KBM-7 (cell line): ENCODE measurements around the gene AP1B1.

Source experiments
- DNase-seq: peaks from one replicate; pipeline ENCODE4 v3.0.0-alpha.2; 2015
- in situ Hi-C: fragments of 300-500 bp; cut with MboI; formaldehyde crosslinking; loops from 2 replicates; pipeline ENCODE4 v1.14.3; 2020; ENCODE audit warnings: low sequenced_read_pairs, low pct_unique_long_range_greater_than_20kb, mixed read lengths

The AP1B1 gene

DNA sequence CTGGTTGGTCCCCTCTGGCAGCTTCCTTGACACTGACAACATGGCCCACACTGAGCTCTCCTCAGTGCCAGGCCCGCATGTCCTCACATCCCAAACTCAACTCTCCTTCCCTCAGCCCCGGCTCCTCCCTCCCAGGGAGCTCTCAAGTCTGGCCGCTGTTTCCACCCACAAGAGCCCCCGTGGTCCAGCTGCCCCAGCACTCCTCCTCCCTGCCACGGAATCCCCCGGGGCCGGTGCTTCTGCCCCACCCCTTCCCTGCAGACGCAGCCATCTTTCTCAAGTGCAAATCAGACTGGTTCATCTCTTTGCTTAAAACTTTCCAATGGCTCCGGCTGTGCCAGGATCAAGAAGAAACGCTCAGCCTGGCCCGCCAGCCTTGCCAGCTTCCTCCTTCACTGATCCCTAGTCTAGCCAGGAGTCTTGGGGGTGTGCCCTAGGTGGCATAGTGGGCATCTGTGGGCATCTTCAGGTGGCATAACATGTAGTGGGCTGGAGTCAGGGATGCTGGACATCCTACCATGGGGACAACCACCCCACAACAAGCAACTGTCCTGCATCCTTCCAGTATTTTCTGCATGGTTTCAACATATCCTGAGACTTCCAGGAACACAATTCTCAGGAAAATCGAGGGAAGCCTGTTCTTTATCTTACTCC is 50.6 kb downstream of the AP1B1 start:
- no peak for DNase-seq
- in situ Hi-C loops: no loop called here

DNA sequence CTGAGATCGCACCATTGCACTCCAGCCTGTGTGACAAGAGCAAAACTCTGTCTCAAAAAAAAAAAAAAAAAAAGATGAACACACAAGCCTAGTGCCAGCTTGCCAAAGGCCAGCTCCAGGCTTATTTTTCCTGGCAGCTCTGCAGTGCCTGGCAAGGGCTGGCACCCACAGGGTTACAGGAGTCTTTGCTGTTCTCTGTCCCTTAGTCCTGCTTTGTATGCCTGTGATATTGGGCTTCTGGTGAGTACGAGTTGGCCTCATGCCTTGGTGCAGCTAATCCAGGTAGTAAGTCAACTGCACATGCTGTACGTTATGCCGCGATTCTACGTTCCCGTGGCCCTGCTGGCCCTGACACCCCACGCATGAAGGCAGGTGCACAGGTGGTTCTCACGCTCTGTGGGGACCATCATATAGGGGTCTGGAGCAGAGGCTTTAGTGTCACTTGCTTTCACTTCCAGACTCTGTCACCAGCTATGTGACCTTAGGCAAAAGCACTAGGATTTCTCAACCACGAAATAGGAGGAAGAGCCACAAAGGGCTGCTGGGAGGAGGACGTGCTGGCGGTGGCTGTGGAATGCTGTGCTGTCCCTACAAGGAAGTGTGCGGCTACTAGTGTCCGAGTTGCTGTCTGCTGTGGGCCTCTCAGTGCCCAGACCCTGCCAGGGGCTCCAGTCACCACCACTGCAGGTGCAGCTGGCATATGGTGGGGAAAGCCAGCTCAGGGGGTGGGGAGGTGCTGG is 51.4 kb downstream of the AP1B1 start:
- no peak for DNase-seq
- in situ Hi-C loops: no loop called here

DNA sequence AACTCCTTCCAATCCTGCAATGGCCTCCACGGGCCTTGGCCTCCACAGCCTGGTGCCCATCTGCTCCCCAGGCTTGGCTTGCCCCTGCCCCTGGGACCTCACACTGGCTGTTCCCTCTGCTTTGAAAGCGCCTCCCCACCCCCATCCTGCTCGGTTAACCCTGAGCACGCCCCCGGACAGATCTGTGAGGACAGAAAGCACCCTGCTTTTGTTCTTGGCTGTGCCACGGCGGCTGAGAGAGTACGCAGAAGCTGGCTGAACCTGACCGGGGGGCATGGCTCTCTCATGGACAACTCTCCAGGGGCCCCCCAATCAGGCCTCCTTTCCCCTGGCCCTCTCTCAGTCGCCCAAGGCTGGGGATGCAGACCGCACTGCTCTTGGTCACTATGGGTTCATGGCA is 52.7 kb downstream of the AP1B1 start:
- DNase-seq: no peak
- in situ Hi-C loops: no loop called here

DNA sequence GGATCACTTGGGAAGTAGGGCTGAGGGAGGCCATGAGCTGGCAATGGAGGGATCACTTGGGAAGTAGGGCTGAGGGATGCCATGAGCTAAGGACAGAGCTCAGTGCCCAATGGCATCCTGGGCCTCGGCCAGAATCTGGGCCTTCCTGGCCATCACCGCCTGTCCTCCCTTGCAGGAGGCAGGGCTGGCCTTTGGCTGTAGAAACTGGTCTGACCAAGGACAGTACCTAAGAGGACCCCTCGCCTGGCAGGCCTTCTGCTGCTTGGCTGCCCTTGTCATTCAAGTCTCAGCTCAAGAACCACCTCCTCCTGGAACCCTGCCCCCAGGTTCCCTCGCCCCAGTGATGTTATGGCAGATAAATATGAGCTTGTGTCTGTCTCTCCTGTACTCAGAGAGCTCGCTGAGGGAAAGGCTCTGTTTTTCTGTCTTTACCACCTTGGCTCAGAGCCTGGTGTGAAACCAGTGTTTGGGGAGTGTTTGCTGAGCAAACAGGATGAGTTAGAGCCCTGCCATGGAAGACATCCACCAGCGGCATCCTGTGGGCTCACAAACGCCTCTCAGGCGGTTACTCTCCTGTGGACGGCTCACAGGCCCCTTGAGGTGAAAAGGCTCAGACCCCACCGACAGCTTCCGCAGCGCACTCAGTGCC is 53.5 kb downstream of the AP1B1 start:
- no peak for DNase-seq
- in situ Hi-C loops: no loop called here

DNA sequence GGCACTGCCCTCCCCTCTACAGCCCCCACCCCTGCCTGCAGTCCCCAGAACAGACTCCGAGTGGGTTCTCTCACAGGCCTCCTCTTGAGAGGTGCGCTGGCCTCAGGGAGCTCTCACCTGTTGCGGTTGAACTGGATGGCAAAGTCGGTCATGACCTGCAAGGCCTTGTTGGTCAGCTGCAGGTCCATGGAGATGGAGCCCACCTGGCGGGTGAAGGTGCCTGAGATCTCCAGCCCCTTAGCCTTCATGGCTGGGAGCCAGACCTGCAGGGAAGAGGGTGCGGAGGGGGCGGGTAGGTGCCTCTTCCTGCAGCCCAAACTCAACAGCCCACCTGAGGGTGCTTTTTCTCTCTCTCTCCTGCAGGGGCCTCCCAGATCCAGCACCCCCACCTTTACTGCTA is 54.2 kb downstream of the AP1B1 start:
- DNase-seq: no peak
- in situ Hi-C loops: no loop called here

DNA sequence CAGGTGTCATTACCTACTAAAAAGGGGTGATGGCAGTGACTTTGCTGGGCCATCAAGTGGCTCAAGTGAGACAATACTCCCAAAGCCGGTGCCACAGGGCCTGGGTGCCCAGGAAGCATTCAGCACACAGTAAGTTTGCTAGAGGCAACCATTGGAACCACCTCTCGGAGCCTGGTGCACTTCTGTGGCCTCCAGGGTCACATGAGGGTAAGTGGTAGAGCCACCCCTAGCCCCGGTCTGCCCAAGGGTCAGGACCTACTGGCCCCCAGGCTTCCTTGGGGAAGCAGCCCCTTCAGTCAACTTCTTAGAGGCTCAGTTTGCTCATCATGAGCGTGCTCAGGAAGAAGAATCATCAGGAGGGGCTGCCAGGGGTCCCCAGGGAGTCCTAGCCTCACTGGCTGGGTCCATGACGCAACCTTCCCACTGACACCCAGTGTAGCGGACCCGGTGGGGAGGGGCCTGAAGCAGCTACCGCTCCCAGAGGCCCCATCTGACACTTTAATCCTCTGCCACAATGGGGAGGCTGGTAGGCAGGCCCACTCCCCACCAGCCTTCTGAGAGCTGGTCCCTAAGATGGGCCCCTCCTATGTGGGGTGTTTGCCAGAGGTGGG is 55.4 kb downstream of the AP1B1 start:
- no peak for DNase-seq
- in situ Hi-C loops: no loop called here

DNA sequence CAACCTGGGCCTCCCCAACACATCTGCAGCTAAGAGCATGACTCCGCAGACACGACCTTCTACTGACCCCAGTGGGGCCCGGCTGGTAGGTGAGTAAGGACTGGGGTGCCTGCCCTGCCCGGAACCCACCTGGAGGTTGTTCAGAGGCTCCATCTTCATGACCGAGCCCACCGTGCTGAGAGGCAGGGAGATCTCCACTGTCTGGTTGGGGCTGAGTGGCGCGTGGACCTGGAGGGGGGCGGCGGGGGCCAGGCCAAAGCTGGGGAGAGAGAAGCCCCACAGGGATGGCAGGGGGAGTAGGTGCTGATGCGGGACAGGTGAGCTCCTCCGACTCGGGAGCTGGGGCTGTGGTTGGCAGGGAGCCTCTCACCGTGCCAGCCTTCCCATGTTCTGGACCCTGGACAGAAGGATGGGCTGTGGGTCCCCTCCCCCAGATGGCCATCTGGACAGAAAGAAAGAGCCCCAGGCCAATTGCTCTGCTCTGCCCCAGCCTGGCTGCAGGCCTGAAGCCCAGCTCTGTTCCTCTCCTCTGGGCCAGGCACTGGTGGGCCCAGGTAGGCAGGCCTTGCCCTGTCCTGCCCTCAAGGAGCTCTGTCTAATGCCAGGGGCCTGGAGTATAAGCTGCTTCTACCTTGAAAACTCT is 56.6 kb downstream of the AP1B1 start:
- in situ Hi-C loops: no loop called here
- DNase-seq: no peak

DNA sequence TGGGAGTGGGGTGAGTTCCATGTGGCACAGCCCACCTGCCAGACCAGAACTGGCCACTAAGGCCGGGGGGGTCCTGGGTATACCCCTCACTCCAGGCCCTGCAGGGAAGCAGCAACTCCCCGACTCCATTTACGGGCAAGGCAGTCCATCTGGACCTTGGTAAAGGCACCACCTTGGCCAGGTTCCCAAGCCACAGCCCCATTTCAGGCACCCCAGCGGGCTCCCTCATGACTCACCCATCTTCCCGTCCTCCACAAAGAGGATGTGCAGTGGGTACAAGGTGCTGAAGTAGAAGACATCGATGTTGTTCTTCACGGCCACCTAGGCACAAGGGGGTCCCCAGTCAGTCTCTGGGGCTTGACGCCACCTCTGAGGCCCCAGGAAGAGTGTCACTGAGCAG is 57.2 kb downstream of the AP1B1 start:
- in situ Hi-C loops: no loop called here
- DNase-seq: no peak

DNA sequence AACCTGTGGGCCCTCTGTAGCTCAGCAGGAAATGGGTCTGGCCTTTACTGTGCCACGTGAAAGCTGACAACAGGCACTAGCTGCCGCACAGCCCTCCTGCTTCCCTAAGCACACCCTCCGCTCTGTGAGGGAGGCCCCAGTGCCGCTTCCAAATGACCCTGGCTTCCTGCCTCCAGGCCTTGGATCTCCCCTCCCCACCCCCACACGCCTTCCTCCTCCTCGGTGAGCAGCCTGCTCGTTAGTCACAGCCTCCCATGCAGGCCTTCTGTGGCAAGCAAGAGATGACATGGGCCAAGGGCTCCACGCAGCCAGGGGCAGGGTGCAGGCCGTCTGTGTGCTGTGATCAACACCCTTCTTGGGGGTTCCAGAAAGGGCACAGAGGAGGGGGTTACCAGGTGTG is 57.6 kb downstream of the AP1B1 start:
- in situ Hi-C loops: no loop called here
- no peak for DNase-seq

DNA sequence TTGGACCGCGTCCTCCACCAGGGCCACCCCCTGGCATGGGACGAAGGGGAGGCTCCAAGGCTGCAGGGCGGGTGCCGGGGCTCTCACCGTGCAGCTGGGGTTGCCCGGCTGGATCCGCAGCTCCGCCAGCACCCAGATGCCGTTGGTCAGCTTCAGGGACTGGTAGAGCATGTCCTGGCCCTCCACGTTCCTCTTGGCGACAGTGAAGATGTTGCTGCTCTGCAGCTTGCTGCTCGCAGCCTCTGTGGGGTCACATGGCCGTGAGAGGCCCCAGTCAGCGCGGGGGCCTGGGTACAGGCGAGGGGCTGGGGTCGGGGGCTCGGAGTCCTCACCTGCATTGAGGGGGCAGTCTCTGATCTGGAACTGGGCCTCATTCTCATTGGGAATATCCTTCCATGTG is 58.1 kb downstream of the AP1B1 start:
- in situ Hi-C loops: no loop called here
- no peak for DNase-seq

DNA sequence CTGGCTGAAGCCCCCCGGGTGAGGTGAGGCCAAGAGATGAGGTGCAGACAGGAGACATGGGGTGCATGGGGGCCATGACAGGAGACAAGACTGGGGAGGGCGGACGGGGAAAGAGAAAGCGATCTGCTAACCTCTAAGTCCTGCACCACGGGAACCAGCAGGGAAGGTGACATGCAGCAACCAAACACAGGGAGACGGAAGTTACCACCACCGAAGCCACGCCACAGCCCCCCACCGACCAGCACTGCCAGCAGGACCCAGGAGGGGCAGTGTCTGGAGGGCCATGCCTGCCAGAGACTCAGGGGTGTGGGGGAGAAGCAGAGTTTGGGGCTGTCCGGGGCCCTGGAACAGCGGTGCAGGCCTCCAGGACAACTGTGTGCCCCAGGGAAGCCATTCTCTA is 58.8 kb downstream of the AP1B1 start:
- no peak for DNase-seq
- in situ Hi-C loops: no loop called here

DNA sequence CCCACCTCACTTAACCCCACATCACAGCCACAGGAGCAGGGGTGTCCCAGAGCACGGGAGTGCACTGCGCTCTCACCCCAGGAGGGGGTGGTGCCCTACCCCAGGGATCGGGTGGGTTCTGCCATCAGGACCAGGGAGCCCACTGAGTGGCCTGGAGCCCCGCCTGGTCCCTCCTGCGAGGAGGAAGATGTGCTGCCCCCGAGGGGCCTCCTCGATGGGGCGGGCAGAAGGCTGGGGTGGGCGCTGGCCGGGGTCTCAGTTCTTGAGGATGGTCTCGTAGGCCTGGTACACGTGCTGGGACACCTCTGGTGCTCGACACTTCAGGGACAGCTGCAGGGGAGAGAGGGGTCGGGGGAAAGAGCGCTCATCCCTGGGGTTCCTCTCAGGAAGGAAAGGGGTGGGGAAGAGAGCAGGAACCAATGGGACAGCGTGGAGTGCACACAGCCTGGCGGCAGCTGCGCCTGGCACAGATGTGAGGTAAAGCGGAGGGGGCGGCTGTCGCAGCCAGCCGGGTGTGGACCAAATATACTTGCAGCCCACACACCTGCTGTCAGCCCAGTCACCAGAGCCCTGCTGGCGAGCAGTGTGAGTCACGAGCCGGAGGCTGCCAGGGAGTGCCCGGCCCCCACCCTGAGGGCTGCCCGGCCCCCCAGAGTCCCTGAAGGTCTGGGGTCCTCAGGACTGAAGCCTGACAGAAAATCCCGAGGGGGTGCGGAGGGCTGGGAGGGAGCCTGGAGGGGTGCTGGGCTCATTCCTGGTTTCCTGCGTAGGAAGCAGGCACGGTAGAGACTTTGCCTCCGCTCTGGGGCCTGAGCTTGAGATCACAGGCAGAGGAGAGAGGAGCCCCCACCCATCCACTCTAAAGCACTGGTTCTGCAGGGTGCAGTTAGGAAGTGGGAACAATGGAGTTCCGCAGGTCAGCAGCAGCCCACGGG is 59.5 kb downstream of the AP1B1 start:
- in situ Hi-C loops: no loop called here
- no peak for DNase-seq

DNA sequence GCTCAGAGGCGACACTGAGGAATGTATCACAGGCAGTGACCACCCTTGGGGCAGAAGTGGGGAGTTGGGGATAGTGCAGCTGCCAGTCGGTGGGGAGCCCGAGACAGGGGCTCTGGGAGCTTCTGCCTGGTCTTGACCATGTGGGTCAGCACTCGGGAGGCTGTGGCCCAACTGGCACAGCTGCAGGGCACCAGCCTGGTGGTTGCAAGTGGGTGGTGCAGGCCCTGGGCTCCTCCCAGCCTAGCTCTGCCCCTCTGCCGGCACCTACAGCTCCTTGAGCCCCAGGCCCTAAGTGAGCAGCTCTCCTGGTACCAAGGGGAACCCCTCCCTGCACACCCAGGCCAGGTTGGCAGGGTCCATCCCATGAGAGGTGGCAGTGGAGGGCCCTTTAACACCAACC is 60.3 kb downstream of the AP1B1 start:
- in situ Hi-C loops: no loop called here
- DNase-seq: no peak

DNA sequence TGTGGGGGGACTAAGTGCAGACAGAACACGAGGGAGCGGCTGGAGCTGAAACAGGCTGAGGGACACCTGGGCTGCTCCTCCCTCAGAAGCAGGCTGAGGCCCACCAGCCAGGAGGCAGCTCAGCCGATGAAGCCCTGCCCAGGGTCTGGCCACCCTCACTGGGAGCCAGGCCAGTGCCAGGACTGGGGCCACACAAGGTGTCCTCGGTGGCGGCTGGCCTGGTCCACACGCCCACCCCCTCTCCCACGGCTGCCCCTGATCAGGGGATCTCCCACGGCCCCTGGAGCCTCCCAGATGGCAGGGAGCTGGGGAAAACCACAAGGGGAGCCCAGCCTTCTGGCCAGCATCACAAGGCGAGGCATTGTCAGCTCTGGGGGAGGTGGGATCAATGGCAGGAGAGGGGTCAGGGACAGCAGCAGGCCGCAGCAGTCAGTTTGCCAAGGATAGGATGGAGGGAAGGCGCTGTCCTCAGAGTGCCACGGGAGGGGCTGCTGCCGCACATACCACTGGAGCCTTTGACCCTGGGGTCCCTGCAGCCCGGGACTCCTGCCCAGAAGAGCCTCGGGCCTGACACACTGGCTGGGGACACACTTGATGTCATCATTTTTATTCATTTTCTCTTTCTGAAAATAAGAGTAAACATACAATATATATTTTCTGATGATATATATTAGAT is 61.1 kb downstream of the AP1B1 start:
- DNase-seq: no peak
- in situ Hi-C loops: no loop called here

DNA sequence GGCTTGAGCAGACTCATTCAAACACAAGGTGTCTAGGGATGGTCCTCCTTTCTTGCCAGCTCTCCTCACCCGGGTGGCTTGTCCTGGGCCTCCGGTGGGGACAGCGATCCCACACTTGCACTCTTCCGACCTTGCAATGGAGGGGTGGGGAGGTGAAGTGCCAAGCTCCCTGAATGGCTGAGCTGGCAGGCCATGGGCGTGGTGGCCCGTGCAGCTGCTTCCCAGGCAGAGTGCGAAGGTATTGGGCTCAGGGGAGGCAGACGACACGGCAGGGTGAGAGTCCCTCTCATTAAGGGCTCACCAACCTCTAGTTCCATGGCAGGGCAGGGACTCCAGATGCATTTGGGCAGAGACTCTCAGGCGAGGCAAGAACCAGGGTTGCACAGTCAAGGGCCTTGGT is 61.9 kb downstream of the AP1B1 start:
- in situ Hi-C loops: no loop called here
- no peak for DNase-seq

DNA sequence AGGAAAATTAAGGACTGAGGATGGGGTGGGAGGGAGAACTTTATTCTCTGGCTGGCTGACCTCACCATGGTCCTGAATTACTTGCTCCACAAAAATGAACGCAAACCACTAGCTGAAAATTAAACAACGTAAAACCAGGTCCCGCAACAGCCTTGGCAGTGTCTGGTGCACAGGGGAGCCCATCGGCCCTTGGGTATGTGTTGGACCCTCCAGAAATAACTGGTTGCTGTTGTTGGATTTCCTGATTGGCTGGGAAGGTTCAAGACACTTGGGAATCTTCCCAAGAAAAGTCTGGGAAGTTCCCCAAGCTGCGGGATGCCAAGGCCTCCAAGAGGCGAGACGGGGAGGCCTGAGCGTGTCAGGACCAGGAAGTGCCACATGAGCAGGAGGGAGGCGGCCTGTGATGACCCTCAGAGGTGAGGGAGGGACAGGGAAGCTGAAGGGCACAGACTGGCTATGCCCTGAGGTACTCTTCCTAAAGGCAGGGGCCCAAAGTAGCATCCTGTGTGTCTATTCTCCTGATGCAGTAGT is 62.5 kb downstream of the AP1B1 start:
- in situ Hi-C loops: no loop called here
- DNase-seq: no peak

DNA sequence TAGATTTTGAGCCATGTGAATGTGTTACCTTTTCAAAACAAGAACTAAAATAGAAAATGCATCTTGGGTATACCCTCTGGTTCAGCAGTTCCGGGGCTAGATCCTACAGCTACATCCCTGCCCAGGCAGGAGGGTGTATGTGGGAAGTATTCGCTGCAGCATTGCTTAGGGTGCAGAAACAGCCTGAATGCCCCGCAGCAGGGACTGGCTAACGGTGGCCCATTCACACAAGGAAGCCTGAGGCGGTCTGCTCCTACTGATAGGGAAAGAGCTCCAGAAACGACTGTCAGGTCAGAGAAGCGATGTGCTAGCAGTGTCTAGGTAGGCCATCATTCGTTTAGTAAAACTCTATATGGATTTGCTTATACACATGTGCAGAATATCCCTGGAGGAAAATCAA is 63.0 kb downstream of the AP1B1 start:
- DNase-seq: no peak
- in situ Hi-C loops: no loop called here

DNA sequence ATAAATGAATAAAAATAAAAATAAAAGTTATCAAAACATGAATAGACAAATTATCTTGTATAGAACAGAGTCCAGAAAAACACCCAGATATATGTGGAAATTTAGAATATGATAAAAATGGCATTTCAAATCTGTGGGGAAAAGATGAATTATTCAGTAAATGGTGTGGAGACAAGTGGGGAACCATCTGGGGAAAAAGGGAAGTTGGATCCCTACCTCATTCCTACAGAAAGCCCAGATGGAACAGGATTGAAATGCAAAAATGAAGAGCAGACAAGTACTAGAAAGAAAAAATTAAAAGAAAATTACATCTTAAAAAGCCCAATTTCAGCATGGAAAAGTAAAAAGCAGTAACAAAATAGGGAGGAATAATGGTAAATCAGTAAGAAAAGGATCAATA is 64.7 kb downstream of the AP1B1 start:
- in situ Hi-C loops: no loop called here
- no peak for DNase-seq
